GM12873 (cell line): Measurements from ENCODE around the gene ANKRD40CL.

ENCODE experiments used
- CTCF ChIP-seq: IDR thresholded peaks from 2 replicates; pipeline ENCODE4 v1.5.1; 2012; ENCODE audit warnings: low read depth, mild to moderate bottlenecking, moderate library complexity, low read length, control low read depth; ENCODE audit not compliant: insufficient read depth; ENCODE audit errors: missing control alignments

Gene ANKRD40CL

GRCh38 chr17:50767030-50767429, 288 bp downstream of the ANKRD40CL start:
- no peak for TF ChIP-seq CTCF

- no peak for TF ChIP-seq CTCF
These were observed 895 bp downstream of the ANKRD40CL start for GRCh38 chr17:50766222-50767023.

- TF ChIP-seq CTCF, result no peak
These were observed 1.7 kb downstream of the ANKRD40CL start for GRCh38 chr17:50765454-50766221.

- TF ChIP-seq CTCF, result no peak
These were observed 2.6 kb downstream of the ANKRD40CL start for GRCh38 chr17:50764734-50765149.

GRCh38 chr17:50763716-50764475, 3.4 kb downstream of the ANKRD40CL start:
- TF ChIP-seq CTCF, result no peak

GRCh38 chr17:50762177-50762576, 5.1 kb downstream of the ANKRD40CL start:
- no peak for TF ChIP-seq CTCF
